Stomach (tissue), 9 donors: ENCODE data around the gene GAA. TPM values are rescaled to one million over a fixed set of nuclear protein-coding genes. Genes with fewer than 3 reads are reported as not detected.

Experiments
- DNase-seq, 2 donors: peaks; one replicate each; pipeline versions ENCODE4 v3.0.0 to v3.0.0-alpha.2; 2013 to 2019
- H3K27ac ChIP-seq, 5 donors: fragments of 200-600 bp in 4 of 5; sonication (generic) in 4 of 5; one replicate each; pipeline ENCODE4 v1.5.1; 2013 to 2019; ENCODE audit warnings: mild to moderate bottlenecking in 1 of 5, moderate library complexity in 1 of 5
- H3K27me3 ChIP-seq, 3 donors: fragments of 200-600 bp; sonication (generic); one replicate each; pipeline ENCODE4 v1.5.1; 2017 to 2019; ENCODE audit warnings: mixed run types in 1 of 3
- H3K36me3 ChIP-seq, 4 donors: fragments of 200-600 bp; sonication (generic); 1 replicate in 3 of 4; 2 replicates in 1 of 4; pipeline ENCODE4 v1.5.1; 2016 to 2019
- H3K4me1 ChIP-seq, 4 donors: fragments of 200-600 bp; sonication (generic); one replicate each; pipeline ENCODE4 v1.5.1; 2016 to 2019
- H3K4me3 ChIP-seq, 4 donors: fragments of 200-600 bp; sonication (generic) in 3 of 4; one replicate each; pipeline ENCODE4 v1.5.1; 2016 to 2019; ENCODE audit warnings: mild to moderate bottlenecking in 1 of 4
- H3K9me3 ChIP-seq, 4 donors: fragments of 200-600 bp; sonication (generic); one replicate each; pipeline ENCODE4 v1.5.1; 2016 to 2019
- EP300 ChIP-seq: sonication (generic); formaldehyde crosslinking; IDR thresholded peaks from one replicate; pipeline ENCODE4 v1.6.1; 2017; ENCODE audit warnings: antibody characterized with exemption
- POLR2A ChIP-seq, 4 donors: fragments of 450-650 bp; IDR thresholded peaks; one replicate each; pipeline ENCODE4 v1.6.1; 2016; ENCODE audit warnings: antibody characterized with exemption in 4 of 4, control low read depth in 2 of 4, mild to moderate bottlenecking in 1 of 4, moderate library complexity in 1 of 4
- POLR2AphosphoS5 ChIP-seq, 3 donors: sonication (generic); formaldehyde crosslinking; IDR thresholded peaks; one replicate each; pipeline ENCODE4 v1.6.1; 2016; ENCODE audit warnings: antibody characterized with exemption in 3 of 3
- WGBS, 5 donors: extraction: QIAGEN DNeasy Blood & Tissue Kit in 3 of 5; methylation state at CpG; one replicate each; pipeline versions ENCODE4 v1.1.5 to v1.1.7; 2013 to 2018; 5-methylcytosine and 5-hydroxymethylcytosine counted together
- intact Hi-C: fragments of 100-400 bp; cut with DNase I; formaldehyde crosslinking; loops from one replicate; pipeline ENCODE4 v1.15.1; 2023; ENCODE audit warnings: low total_unique reads
- polyA plus RNA-seq, 3 donors: library from polyadenylated mRNA; stranded (reverse); fragments of 200-250 nt; gene quantifications; one replicate each; pipeline ENCODE4 v1.2.3, GENCODE V29; 2013
- total RNA-seq, 5 donors: library from RNA; depleted of rRNA; stranded (reverse); fragments of >200 nt; gene quantifications; one replicate each; pipeline versions ENCODE4 v1.1.0 to v1.2.3, GENCODE V29; 2014 to 2016
- TF ChIP-seq, protein P1 (sequence below), 7 experiments: fragments of 450-650 bp in 4 of 7; fragments of 200-600 bp in 3 of 7; sonication (generic) in 3 of 7; IDR thresholded peaks; one replicate each; pipeline ENCODE4 v1.5.1; 2016 to 2019; ENCODE audit warnings: antibody characterized with exemption in 7 of 7, control low read depth in 2 of 7, mild to moderate bottlenecking in 1 of 7
- donor health status: healthy with polysubstance abuse.
- donor health status: Bipolar disorder and iron deficiency.
- donor health status: healthy.

GAA gene
- total and polyA plus RNA-seq, 8 donors: 9.6 to 63.4 (median 22.0) TPM

DNA sequence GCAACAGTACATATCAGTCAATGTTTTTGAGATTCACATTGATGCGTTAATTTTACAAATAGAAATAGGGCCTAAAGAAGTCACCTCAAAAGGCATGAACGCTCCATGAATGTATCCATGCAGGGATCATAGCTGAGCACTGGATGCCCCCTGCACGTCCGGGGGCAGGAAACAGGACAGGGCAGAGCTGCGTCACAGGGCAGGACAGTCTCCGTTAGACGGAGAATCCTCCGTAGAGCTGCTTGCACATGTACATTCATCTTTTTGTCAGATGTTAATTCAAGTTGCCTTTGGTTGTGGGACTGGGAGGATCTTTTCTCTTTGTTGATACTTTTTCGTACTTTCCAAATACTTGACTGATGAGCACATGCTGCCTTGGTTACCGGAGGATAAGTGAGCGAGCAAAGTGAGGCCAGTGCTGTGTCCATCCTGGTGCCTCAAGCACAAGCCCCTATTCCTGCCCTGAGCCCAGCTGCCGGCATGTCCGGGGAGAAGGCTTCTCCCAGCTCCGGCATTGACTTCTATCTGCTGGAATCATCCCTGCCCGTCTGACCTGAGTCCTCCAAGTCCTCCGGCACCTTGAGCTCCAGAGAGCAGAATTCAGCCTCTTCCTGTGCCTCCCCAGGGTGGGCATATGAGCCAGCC lies 15.0 kb downstream of the GAA start:
- H3K4me3 ChIP-seq: no peak overlapping the region
- H3K36me3 ChIP-seq: peaks cover 0 to 54% (median 37%) of the 10 kb centered on the region in 4 donors
- WGBS, 5 donors: 71 to 86% (median 84%) methylated on average over 16 of the region's 16 CpGs
- DNase-seq: no peak
- intact Hi-C loops: no loop called here
- no peaks in the 10 kb centered on the region for H3K27me3 ChIP-seq
- H3K27ac ChIP-seq: no peak overlapping the region
- TF ChIP-seq, protein P1, sequence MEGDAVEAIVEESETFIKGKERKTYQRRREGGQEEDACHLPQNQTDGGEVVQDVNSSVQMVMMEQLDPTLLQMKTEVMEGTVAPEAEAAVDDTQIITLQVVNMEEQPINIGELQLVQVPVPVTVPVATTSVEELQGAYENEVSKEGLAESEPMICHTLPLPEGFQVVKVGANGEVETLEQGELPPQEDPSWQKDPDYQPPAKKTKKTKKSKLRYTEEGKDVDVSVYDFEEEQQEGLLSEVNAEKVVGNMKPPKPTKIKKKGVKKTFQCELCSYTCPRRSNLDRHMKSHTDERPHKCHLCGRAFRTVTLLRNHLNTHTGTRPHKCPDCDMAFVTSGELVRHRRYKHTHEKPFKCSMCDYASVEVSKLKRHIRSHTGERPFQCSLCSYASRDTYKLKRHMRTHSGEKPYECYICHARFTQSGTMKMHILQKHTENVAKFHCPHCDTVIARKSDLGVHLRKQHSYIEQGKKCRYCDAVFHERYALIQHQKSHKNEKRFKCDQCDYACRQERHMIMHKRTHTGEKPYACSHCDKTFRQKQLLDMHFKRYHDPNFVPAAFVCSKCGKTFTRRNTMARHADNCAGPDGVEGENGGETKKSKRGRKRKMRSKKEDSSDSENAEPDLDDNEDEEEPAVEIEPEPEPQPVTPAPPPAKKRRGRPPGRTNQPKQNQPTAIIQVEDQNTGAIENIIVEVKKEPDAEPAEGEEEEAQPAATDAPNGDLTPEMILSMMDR (IDR thresholded peaks at IDR 0.05): no peak
- TF ChIP-seq POLR2AphosphoS5 (IDR thresholded peaks at IDR 0.05) (no peak), POLR2A (IDR thresholded peaks at IDR 0.05) (no peak), EP300 (no peak)
- peaks cover 0 to 3% (median 0%) of the 10 kb centered on the region in 4 donors for H3K9me3 ChIP-seq
- H3K4me1 ChIP-seq: no peaks in the 10 kb centered on the region

- intact Hi-C loops: no loop called here
- Histone ChIP-seq H3K36me3 (peaks cover 0 to 48% (median 34%) of the 10 kb centered on the region in 4 donors), H3K4me1 (no peaks in the 10 kb centered on the region), H3K27me3 (no peaks in the 10 kb centered on the region), H3K4me3 (no peak overlapping the region), H3K27ac (no peak overlapping the region), H3K9me3 (peaks cover 0 to 3% (median 0%) of the 10 kb centered on the region in 4 donors)
- no peak for DNase-seq
- WGBS, 5 donors: 87 to 96% (median 94%) methylated on average over 6 to 13 of the region's 13 CpGs
- TF ChIP-seq EP300: no peak
- TF ChIP-seq POLR2A (IDR thresholded peaks at IDR 0.05): no peak
- TF ChIP-seq, protein P1 (IDR thresholded peaks at IDR 0.05): no peak
- no peak for TF ChIP-seq POLR2AphosphoS5 (IDR thresholded peaks at IDR 0.05)
Measured at GRCh38 chr17:80116921-80117380, 15.6 kb downstream of the GAA start.

DNA sequence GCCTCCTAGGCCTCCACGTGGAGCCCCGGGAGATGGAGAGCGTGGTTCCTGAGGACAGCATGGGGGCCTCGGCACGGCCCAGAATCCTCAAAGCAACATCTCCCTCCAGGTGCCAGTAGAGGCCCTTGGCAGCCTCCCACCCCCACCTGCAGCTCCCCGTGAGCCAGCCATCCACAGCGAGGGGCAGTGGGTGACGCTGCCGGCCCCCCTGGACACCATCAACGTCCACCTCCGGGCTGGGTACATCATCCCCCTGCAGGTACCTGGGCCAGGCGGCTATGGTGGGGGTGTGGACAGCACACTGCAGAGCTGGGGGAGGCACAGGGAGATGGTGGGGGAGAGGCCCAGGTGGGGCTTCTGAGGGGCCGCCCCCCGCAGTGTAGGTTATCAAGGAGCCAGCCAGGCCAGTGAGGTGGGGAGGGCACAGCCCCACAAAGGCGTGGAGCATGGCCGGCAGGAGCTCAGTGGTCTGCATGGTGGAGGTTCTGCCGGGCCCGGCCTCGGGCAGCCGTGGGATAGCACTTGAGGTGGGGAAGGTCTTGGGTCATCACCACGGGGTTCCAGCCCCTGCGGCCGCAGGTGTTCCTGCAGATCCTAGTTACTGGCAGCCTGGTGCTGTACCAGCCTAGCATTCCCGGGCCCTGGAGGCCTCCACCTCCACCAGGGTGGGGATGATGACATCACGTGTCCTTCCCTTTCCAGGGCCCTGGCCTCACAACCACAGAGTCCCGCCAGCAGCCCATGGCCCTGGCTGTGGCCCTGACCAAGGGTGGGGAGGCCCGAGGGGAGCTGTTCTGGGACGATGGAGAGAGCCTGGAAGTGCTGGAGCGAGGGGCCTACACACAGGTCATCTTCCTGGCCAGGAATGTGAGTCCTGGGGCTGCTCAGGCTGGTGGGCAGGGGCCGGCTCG lies 16.4 kb downstream of the GAA start:
- DNase-seq: no peak
- intact Hi-C loops: no loop called here

More for the DNA sequence above, 16.4 kb downstream of the GAA start:
- H3K4me1 ChIP-seq: no peaks in the 10 kb centered on the region
- no peak overlapping the region for H3K4me3 ChIP-seq
- no peak overlapping the region for H3K27ac ChIP-seq
- H3K9me3 ChIP-seq: peaks cover 0 to 3% (median 0%) of the 10 kb centered on the region in 4 donors
- H3K27me3 ChIP-seq: no peaks in the 10 kb centered on the region
- TF ChIP-seq, protein P1 (IDR thresholded peaks at IDR 0.05): no peak
- TF ChIP-seq EP300 (no peak), POLR2AphosphoS5 (IDR thresholded peaks at IDR 0.05) (no peak), POLR2A (IDR thresholded peaks at IDR 0.05) (no peak)
- H3K36me3 ChIP-seq: peaks cover 0 to 40% (median 29%) of the 10 kb centered on the region in 4 donors
- 85 to 93% (median 91%) methylated on average over 16 to 31 of the region's 31 CpGs for WGBS, 5 donors
